ENCODE measurements around the gene ARVCF.

ARVCF gene

GRCh38 chr22:19998232-19998951 is 18.2 kb downstream of the ARVCF start:
- FAIRE-seq (no peak), DNase-seq (ENCODE audit: insufficient read length, low spot score) (no peak)
- TF ChIP-seq PAX5 (IDR thresholded peaks at IDR 0.05; ENCODE audit: insufficient read depth, low read length, severe bottlenecking): no peak
- no peak for TF ChIP-seq POU2F2 (IDR thresholded peaks at IDR 0.05; ENCODE audit: low read depth, low read length)

- no peak for TF ChIP-seq POLR2AphosphoS5 (IDR thresholded peaks at IDR 0.05; ENCODE audit: low read depth, low read length)
- no peak for TF ChIP-seq POLR2A (IDR thresholded peaks at IDR 0.05; ENCODE audit: low read depth, low read length)
- no peak for TF ChIP-seq POU2F2 (IDR thresholded peaks at IDR 0.05; ENCODE audit: low read depth, low read length)
- TF ChIP-seq SPI1 (IDR thresholded peaks at IDR 0.05; ENCODE audit: low read depth, low read length): no peak
- no peak for TF ChIP-seq PAX5 (IDR thresholded peaks at IDR 0.05; ENCODE audit: insufficient read depth, low read length, severe bottlenecking)
- TF ChIP-seq TAF1 (IDR thresholded peaks at IDR 0.05; ENCODE audit: low read depth, low read length): no peak
- no peak for FAIRE-seq
- no peak for DNase-seq (ENCODE audit: insufficient read length, low spot score)
These were observed 18.9 kb downstream of the ARVCF start for GRCh38 chr22:19997561-19998231.

- DNase-seq (ENCODE audit: insufficient read length, low spot score): no peak
- no peak for FAIRE-seq
- no peak for TF ChIP-seq POU2F2 (IDR thresholded peaks at IDR 0.05; ENCODE audit: low read depth, low read length)
- no peak for TF ChIP-seq PAX5 (IDR thresholded peaks at IDR 0.05; ENCODE audit: insufficient read depth, low read length, severe bottlenecking)
- TF ChIP-seq POLR2A (IDR thresholded peaks at IDR 0.05; ENCODE audit: low read depth, low read length): no peak
- no peak for TF ChIP-seq POLR2AphosphoS5 (IDR thresholded peaks at IDR 0.05; ENCODE audit: low read depth, low read length)
- no peak for TF ChIP-seq TAF1 (IDR thresholded peaks at IDR 0.05; ENCODE audit: low read depth, low read length)
- TF ChIP-seq SPI1 (IDR thresholded peaks at IDR 0.05; ENCODE audit: low read depth, low read length): no peak
These were observed 19.8 kb downstream of the ARVCF start for GRCh38 chr22:19996694-19997384.

GRCh38 chr22:19995611-19996339 is 20.8 kb downstream of the ARVCF start:
- TF ChIP-seq SPI1 (IDR thresholded peaks at IDR 0.05; ENCODE audit: low read depth, low read length) (no peak), POLR2AphosphoS5 (IDR thresholded peaks at IDR 0.05; ENCODE audit: low read depth, low read length) (no peak), POU2F2 (IDR thresholded peaks at IDR 0.05; ENCODE audit: low read depth, low read length) (no peak), PAX5 (IDR thresholded peaks at IDR 0.05; ENCODE audit: insufficient read depth, low read length, severe bottlenecking) (no peak), POLR2A (IDR thresholded peaks at IDR 0.05; ENCODE audit: low read depth, low read length) (no peak), TAF1 (IDR thresholded peaks at IDR 0.05; ENCODE audit: low read depth, low read length) (no peak)
- DNase-seq (ENCODE audit: insufficient read length, low spot score) (no peak), FAIRE-seq (no peak)

DNA sequence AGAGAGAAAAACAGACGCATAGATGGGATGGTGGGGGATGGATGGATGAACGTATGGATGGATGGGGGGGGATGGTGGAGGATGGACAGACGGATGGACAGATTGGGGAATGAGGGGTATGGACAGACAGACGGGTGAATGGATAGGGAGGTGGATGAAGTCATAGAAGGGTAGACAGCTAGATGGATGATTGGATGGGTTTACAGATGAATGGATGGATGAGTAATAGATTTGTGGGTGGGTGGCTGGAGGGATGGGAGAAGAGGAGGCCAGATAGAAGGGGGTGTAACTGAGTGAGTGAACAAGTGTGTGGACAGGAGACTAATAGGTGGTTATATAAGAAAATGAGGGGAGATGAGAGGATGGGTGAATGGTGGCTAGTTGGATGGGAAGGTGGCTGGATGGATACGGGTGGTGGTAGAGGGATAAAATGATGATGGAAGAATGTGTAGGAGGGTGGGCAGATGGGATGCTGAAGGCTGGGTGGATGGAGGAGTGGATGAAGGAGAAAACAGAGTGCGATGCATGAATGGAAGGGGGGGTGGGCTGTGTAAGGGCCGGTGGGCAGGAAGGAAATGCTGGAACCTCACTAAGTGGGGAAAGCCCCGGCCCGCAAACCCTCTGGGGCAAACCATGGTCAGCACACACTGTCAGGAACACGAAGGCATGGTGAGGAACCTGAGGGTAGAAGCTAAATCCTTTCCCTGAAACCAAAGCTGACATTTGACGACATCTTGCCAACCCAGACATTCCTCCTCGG is 21.6 kb downstream of the ARVCF start:
- TF ChIP-seq PAX5 (IDR thresholded peaks at IDR 0.05; ENCODE audit: insufficient read depth, low read length, severe bottlenecking): no peak
- no peak for TF ChIP-seq SPI1 (IDR thresholded peaks at IDR 0.05; ENCODE audit: low read depth, low read length)
- no peak for TF ChIP-seq POLR2A (IDR thresholded peaks at IDR 0.05; ENCODE audit: low read depth, low read length)
- TF ChIP-seq TAF1 (IDR thresholded peaks at IDR 0.05; ENCODE audit: low read depth, low read length): no peak
- no peak for TF ChIP-seq POLR2AphosphoS5 (IDR thresholded peaks at IDR 0.05; ENCODE audit: low read depth, low read length)
- TF ChIP-seq POU2F2 (IDR thresholded peaks at IDR 0.05; ENCODE audit: low read depth, low read length): no peak
- DNase-seq (ENCODE audit: insufficient read length, low spot score) (no peak), FAIRE-seq (no peak)

GRCh38 chr22:19993926-19994325 is 22.7 kb downstream of the ARVCF start:
- TF ChIP-seq POLR2AphosphoS5 (IDR thresholded peaks at IDR 0.05; ENCODE audit: low read depth, low read length) (no peak), POU2F2 (IDR thresholded peaks at IDR 0.05; ENCODE audit: low read depth, low read length) (no peak), PAX5 (IDR thresholded peaks at IDR 0.05; ENCODE audit: insufficient read depth, low read length, severe bottlenecking) (no peak), SPI1 (IDR thresholded peaks at IDR 0.05; ENCODE audit: low read depth, low read length) (no peak), POLR2A (IDR thresholded peaks at IDR 0.05; ENCODE audit: low read depth, low read length) (no peak), TAF1 (IDR thresholded peaks at IDR 0.05; ENCODE audit: low read depth, low read length) (no peak)
- FAIRE-seq: no peak
- no peak for DNase-seq (ENCODE audit: insufficient read length, low spot score)

DNA sequence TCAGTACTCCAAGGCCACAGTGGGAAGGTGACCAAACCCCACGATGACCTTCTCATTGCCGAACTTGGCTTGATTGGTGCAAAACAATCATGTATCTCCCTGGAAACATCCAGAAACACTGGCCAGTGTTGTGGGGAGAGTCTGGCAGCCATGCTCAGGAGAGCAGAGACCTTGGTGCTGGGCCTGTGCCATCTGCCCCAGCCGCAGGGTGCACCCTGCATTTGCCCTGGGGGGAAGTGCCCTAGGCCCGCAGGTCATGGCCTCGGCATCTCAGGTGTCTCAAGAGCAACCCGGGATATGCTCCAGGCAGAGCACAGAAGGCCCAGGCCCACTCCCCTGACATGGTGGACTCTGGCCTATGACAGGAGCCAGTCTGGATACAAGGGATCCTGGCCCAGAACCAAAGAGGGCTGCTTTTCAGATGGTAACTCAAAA is 23.7 kb downstream of the ARVCF start:
- no peak for DNase-seq (ENCODE audit: insufficient read length, low spot score)
- no peak for FAIRE-seq
- TF ChIP-seq TAF1 (IDR thresholded peaks at IDR 0.05; ENCODE audit: low read depth, low read length) (no peak), SPI1 (IDR thresholded peaks at IDR 0.05; ENCODE audit: low read depth, low read length) (no peak), POLR2A (IDR thresholded peaks at IDR 0.05; ENCODE audit: low read depth, low read length) (no peak), PAX5 (IDR thresholded peaks at IDR 0.05; ENCODE audit: insufficient read depth, low read length, severe bottlenecking) (no peak), POU2F2 (IDR thresholded peaks at IDR 0.05; ENCODE audit: low read depth, low read length) (no peak), POLR2AphosphoS5 (IDR thresholded peaks at IDR 0.05; ENCODE audit: low read depth, low read length) (no peak)

GRCh38 chr22:19992481-19992911 is 24.1 kb downstream of the ARVCF start:
- FAIRE-seq: no peak
- TF ChIP-seq POLR2A (IDR thresholded peaks at IDR 0.05; ENCODE audit: low read depth, low read length) (no peak), SPI1 (IDR thresholded peaks at IDR 0.05; ENCODE audit: low read depth, low read length) (no peak), POLR2AphosphoS5 (IDR thresholded peaks at IDR 0.05; ENCODE audit: low read depth, low read length) (no peak), POU2F2 (IDR thresholded peaks at IDR 0.05; ENCODE audit: low read depth, low read length) (no peak), PAX5 (IDR thresholded peaks at IDR 0.05; ENCODE audit: insufficient read depth, low read length, severe bottlenecking) (no peak), TAF1 (IDR thresholded peaks at IDR 0.05; ENCODE audit: low read depth, low read length) (no peak)
- DNase-seq (ENCODE audit: insufficient read length, low spot score): no peak
